Hepatocyte (in vitro differentiated cells): Measurements from ENCODE around the gene OR4K15. TPM values are rescaled to one million over a fixed set of nuclear protein-coding genes. Genes with fewer than 3 reads are reported as not detected.

Experiments
- DNase-seq: peaks from one replicate; pipeline ENCODE4 v3.0.0-alpha.2; 2016; ENCODE audit warnings: low spot score
- H2AFZ ChIP-seq: fragments of 200-600 bp; sonication (generic); 2 replicates; pipeline ENCODE4 v1.6.0; 2016; ENCODE audit warnings: antibody characterized with exemption, mild to moderate bottlenecking
- H3K27ac ChIP-seq: fragments of 200-600 bp; sonication (generic); 2 replicates; pipeline ENCODE4 v1.5.1; 2016; ENCODE audit warnings: mild to moderate bottlenecking
- H3K27me3 ChIP-seq: fragments of 200-600 bp; sonication (generic); 2 replicates; pipeline ENCODE4 v1.6.1; 2016
- H3K36me3 ChIP-seq: fragments of 200-600 bp; sonication (generic); replicated peaks from 2 replicates; pipeline ENCODE4 v1.5.1; 2016; ENCODE audit warnings: low read depth; ENCODE audit not compliant: insufficient read depth
- H3K4me1 ChIP-seq: fragments of 200-600 bp; sonication (generic); 2 replicates; pipeline ENCODE4 v1.5.1; 2016; ENCODE audit warnings: mild to moderate bottlenecking, moderate library complexity; ENCODE audit not compliant: insufficient read depth
- H3K4me2 ChIP-seq: fragments of 200-600 bp; sonication (generic); 2 replicates; pipeline ENCODE4 v1.6.0; 2016
- H3K4me3 ChIP-seq: fragments of 200-600 bp; sonication (generic); 2 replicates; pipeline ENCODE4 v1.5.1; 2016; ENCODE audit warnings: mild to moderate bottlenecking
- H3K79me2 ChIP-seq: fragments of 200-600 bp; sonication (generic); 2 replicates; pipeline ENCODE4 v1.6.0; 2017; ENCODE audit warnings: mild to moderate bottlenecking
- H3K9me2 ChIP-seq: fragments of 200-600 bp; sonication (generic); replicated peaks from 2 replicates; pipeline ENCODE4 v1.6.0; 2017; ENCODE audit warnings: mild to moderate bottlenecking; ENCODE audit not compliant: insufficient read depth
- H3K9me3 ChIP-seq: fragments of 200-600 bp; sonication (generic); 2 replicates; pipeline ENCODE4 v1.5.1; 2016; ENCODE audit warnings: low read depth, mild to moderate bottlenecking
- H4K20me1 ChIP-seq: fragments of 200-600 bp; sonication (generic); 2 replicates; pipeline ENCODE4 v1.6.0; 2016; ENCODE audit warnings: mild to moderate bottlenecking; ENCODE audit not compliant: insufficient read depth, poor library complexity, severe bottlenecking
- EZH2 ChIP-seq: fragments of 200-600 bp; sonication (generic); IDR thresholded peaks from 2 replicates; pipeline ENCODE4 v1.6.1; 2016; ENCODE audit warnings: antibody characterized with exemption, mild to moderate bottlenecking, borderline replicate concordance
- EZH2phosphoT487 ChIP-seq: fragments of 200-600 bp; sonication (generic); IDR thresholded peaks from one replicate; pipeline ENCODE4 v1.6.1; 2018; ENCODE audit warnings: antibody characterized with exemption, mild to moderate bottlenecking, low read depth, moderate library complexity; ENCODE audit not compliant: unreplicated experiment, severe bottlenecking
- WGBS: methylation state at CpG from one replicate; pipeline ENCODE4 v1.1.6; 2016; ENCODE audit warnings: low lambda C conversion rate; ENCODE audit errors: missing lambda C conversion rate; 5-methylcytosine and 5-hydroxymethylcytosine counted together
- polyA plus RNA-seq: library from polyadenylated mRNA; unstranded; fragments of >200 nt; fragmentation: Nextera tagmentation; extraction: Ambion mirVana; gene quantifications from 2 replicates; pipeline ENCODE4 v1.2.1, GENCODE V29; 2016
- total RNA-seq: library from RNA; depleted of rRNA; stranded (reverse); fragments of >200 nt; gene quantifications from 2 replicates; pipeline ENCODE4 v1.2.3, GENCODE V29; 2014
- TF ChIP-seq, protein P1 (sequence below): fragments of 200-600 bp; sonication (generic); IDR thresholded peaks from 2 replicates; pipeline ENCODE4 v1.5.1; 2016; ENCODE audit warnings: antibody characterized with exemption, mild to moderate bottlenecking; ENCODE audit not compliant: poor library complexity

OR4K15 gene, protein sequence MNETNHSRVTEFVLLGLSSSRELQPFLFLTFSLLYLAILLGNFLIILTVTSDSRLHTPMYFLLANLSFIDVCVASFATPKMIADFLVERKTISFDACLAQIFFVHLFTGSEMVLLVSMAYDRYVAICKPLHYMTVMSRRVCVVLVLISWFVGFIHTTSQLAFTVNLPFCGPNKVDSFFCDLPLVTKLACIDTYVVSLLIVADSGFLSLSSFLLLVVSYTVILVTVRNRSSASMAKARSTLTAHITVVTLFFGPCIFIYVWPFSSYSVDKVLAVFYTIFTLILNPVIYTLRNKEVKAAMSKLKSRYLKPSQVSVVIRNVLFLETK
- not detected in 2 replicates for total RNA-seq
- polyA plus RNA-seq = not detected in 2 replicates

DNA sequence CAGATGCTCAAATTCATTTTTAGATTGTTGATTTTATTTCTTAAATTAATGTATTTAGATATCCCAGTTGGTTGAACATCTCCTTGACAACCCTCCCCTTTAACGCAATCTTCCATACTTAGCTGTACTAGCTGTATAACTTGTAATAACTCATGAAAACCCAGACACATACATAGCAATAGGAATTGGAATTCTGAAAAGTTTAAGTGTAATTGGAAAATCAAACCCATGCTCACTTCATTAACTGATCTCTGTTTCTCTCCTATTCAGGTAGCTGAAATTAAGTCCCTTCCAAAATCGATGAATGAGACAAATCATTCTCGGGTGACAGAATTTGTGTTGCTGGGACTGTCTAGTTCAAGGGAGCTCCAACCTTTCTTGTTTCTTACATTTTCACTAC lies at the start of gene OR4K15:
Gene OR4K15, plus strand, starts transcription at position 301 of the 400 bp plus-strand sequence. Its CDS starts 0 bp downstream, at position 301.
- WGBS = 88% methylated on average over 3 of the region's 3 CpGs
- no peaks in the 10 kb centered on the region for H3K9me2 ChIP-seq
- H3K4me2 ChIP-seq = no peak within 1 kb of the TSS
- no peaks in the 10 kb centered on the region for H3K79me2 ChIP-seq
- DNase-seq = no peak
- no peak within 1 kb of the TSS for H2AFZ ChIP-seq
- H3K36me3 ChIP-seq = no peaks in the 10 kb centered on the region
- H3K9me3 ChIP-seq = no peaks in the 10 kb centered on the region
- H3K27me3 ChIP-seq = no peaks in the 10 kb centered on the region
- no peak for TF ChIP-seq EZH2
- TF ChIP-seq, protein P1, sequence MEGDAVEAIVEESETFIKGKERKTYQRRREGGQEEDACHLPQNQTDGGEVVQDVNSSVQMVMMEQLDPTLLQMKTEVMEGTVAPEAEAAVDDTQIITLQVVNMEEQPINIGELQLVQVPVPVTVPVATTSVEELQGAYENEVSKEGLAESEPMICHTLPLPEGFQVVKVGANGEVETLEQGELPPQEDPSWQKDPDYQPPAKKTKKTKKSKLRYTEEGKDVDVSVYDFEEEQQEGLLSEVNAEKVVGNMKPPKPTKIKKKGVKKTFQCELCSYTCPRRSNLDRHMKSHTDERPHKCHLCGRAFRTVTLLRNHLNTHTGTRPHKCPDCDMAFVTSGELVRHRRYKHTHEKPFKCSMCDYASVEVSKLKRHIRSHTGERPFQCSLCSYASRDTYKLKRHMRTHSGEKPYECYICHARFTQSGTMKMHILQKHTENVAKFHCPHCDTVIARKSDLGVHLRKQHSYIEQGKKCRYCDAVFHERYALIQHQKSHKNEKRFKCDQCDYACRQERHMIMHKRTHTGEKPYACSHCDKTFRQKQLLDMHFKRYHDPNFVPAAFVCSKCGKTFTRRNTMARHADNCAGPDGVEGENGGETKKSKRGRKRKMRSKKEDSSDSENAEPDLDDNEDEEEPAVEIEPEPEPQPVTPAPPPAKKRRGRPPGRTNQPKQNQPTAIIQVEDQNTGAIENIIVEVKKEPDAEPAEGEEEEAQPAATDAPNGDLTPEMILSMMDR = no peak
- TF ChIP-seq EZH2phosphoT487 = no peak
- H3K4me3 ChIP-seq = no peak within 1 kb of the TSS
- no peak within 1 kb of the TSS for H3K27ac ChIP-seq
- H4K20me1 ChIP-seq = no peaks in the 10 kb centered on the region
- no peaks in the 10 kb centered on the region for H3K4me1 ChIP-seq

DNA sequence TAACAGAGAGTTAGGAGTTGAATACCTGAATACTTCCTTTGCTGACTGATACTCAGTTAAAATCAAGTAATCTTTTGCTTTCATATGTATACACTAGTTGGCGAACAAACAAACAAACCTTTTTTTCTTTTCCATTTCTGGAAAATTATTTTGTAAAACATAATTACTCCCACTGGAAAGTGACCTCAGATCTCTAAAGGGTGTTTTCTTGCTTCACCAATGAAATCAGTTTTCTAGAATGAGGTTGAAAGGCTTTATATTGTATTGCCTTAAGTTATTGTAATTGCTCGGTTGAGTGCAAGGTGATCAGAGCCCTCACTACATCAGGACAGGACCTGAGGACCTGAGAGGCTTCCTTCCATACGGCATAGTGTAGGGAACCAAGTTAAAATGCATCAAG lies 44.8 kb upstream of the OR4K15 start, which contains the start of gene OR4K1:
Gene OR4K1, plus strand, starts transcription at position 301 of the 400 bp plus-strand sequence. CDS start 4,750 bp downstream, outside the sequence.
- H3K4me1 ChIP-seq = no peaks in the 10 kb centered on the region
- DNase-seq = no peak
- no peak within 1 kb of the TSS for H3K27ac ChIP-seq
- 65% methylated on average over 3 of the region's 3 CpGs for WGBS
- no peaks in the 10 kb centered on the region for H4K20me1 ChIP-seq
- no peaks in the 10 kb centered on the region for H3K36me3 ChIP-seq
- TF ChIP-seq, protein P1 = no peak
- TF ChIP-seq EZH2 = no peak
- no peak for TF ChIP-seq EZH2phosphoT487
- H3K27me3 ChIP-seq = no peaks in the 10 kb centered on the region
- H3K4me3 ChIP-seq = no peak within 1 kb of the TSS
- no peaks in the 10 kb centered on the region for H3K9me2 ChIP-seq
- no peak within 1 kb of the TSS for H3K4me2 ChIP-seq
- peaks cover 6% of the 10 kb centered on the region for H3K9me3 ChIP-seq
- no peak within 1 kb of the TSS for H2AFZ ChIP-seq
- H3K79me2 ChIP-seq = no peaks in the 10 kb centered on the region

DNA sequence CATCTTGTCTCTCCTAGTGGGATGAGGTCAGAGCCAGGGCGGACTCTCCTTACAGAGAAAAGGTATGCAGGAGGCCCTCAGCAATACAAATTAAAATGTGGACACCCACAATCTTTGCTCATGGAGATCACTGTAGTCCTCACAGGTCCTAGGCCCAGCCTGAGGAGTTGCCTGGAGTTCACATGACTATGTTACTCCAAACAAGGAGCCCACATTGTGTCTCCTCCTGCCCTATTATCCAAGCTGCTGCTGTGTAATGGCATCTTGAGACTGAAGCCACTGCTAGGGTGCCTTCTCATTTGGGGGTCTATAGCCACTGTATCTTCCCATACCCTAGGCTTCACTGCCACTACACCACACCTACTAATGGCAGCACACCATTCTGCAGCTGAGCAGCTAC lies 33.7 kb upstream of the OR4K15 start:
- Histone ChIP-seq H3K79me2 (no peaks in the 10 kb centered on the region), H3K9me3 (peaks cover 5% of the 10 kb centered on the region), H2AFZ (no peak overlapping the region), H4K20me1 (no peaks in the 10 kb centered on the region), H3K36me3 (no peaks in the 10 kb centered on the region), H3K4me3 (no peak overlapping the region), H3K27ac (no peak overlapping the region), H3K27me3 (no peaks in the 10 kb centered on the region), H3K9me2 (no peaks in the 10 kb centered on the region), H3K4me2 (no peak overlapping the region), H3K4me1 (no peaks in the 10 kb centered on the region)
- WGBS = 47% methylated on average over 1 of the region's 1 CpG
- DNase-seq = no peak
- TF ChIP-seq EZH2 (no peak), EZH2phosphoT487 (no peak)
- TF ChIP-seq, protein P1 = no peak
